GM12892 (cell line): ENCODE data around the gene SDHB.

Experiments used
- POLR2A ChIP-seq: IDR thresholded peaks from 2 replicates; pipeline ENCODE4 v1.6.1; 2011; ENCODE audit warnings: low read depth, low read length, control low read depth
- POLR2AphosphoS5 ChIP-seq: IDR thresholded peaks from 2 replicates; pipeline ENCODE4 v1.6.1; 2011; ENCODE audit warnings: low read depth, low read length, control low read depth

GRCh38 chr1:17098446-17099317, 44.9 kb upstream of the SDHB start:
- TF ChIP-seq POLR2A: no peak
- no peak for TF ChIP-seq POLR2AphosphoS5
